ENCODE measurements around the gene TVP23B.
A peak's percentile ranks its signal among the peaks of the same experiment; 100 is the strongest.
"Not testable (repeated sequence)": the region's sequence is repeated elsewhere in the genome, so short reads cannot be mapped to it uniquely, and the experiment has no call there.

TVP23B gene

DNA sequence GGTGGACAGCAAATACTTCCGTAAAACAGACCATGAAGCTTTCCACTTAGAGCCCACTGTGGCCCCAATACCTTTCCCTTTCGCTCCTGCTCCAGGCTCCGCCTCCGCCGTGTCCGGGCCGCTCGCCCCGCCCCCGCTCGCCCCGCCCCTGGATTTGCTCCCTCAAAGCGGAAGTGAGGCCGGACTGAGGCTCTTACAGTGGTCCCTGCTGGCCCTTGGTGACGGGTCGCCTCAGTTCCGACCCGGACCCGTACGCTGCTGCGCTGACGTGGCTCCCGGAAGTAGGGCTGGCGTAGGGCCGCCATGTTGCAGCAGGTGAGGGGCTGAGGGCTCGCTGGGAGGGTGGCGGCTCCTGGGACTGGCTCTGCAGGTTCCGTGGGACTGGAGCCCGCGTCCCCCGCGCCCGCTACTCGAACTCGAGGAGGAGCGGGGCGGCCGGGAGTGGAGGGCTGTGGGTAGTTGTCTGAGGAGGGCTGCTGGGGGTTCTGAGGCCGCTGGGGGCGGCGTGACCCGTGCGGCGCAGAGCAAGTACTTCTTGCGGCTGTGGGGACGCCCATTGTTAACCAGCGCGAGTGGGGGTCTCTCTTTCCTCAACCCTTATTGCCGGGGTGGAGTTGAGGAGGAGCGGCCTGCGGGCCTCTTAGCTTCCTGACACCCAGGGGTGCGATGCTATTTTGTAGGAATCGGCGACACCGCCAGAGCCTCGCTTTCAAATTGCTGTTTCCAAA is at the start of gene TVP23B:
Gene TVP23B, plus strand, starts transcription at position 193 of the 728 bp plus-strand sequence. Its CDS starts 111 bp downstream, at position 304.
- POLR2A ChIA-PET, CTCF ChIA-PET: not testable (repeated sequence)
- peak within 1 kb of the TSS; percentile 60 for H3K4me3 ChIP-seq (ENCODE audit: low read depth, low read length)
- DNase-seq (ENCODE audit: low read depth, low spot score): peak; percentile 56

DNA sequence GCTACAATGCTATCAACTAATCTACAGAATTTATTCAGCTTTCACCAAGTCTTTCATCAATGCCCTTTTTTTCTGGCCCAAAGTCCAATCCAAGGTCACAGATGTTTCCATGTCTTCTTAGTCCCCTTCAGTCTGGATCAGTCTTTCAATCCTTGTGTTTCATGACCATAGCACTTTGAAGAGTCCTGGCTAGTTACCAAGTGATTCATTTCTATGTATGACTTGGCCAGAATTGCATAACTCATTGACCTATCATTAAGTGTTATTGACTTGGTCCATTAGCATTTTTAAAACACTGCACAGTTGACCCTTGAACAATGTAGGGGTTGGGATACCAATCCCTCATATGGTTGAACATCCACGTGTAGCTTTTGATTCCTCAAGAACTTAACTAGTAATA is 48.5 kb upstream of the TVP23B start:
- H3K4me3 ChIP-seq (ENCODE audit: low read depth, low read length); DNase-seq (ENCODE audit: low read depth, low spot score); CTCF ChIA-PET; POLR2A ChIA-PET: not testable (repeated sequence)

DNA sequence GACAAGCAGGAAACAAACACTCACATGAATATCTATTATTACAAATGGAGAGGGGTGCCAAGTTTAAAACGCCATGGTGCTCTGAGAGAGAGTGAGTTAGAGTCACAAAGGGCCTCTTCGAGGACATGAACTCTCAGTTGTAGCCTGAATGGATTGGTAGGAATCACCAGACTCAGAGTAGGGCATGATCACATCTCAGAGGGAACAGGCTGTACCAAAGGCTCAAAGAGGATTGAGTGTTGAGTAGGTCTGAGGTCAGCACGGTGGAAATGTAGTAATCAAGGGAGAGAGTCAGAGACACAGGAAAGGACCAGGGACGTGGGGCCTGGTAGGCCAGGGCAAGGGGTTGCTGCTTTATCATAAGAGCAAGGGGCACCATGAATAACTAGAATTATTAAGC is 47.6 kb upstream of the TVP23B start:
- POLR2A ChIA-PET; H3K4me3 ChIP-seq (ENCODE audit: low read depth, low read length); CTCF ChIA-PET; DNase-seq (ENCODE audit: low read depth, low spot score): not testable (repeated sequence)

DNA sequence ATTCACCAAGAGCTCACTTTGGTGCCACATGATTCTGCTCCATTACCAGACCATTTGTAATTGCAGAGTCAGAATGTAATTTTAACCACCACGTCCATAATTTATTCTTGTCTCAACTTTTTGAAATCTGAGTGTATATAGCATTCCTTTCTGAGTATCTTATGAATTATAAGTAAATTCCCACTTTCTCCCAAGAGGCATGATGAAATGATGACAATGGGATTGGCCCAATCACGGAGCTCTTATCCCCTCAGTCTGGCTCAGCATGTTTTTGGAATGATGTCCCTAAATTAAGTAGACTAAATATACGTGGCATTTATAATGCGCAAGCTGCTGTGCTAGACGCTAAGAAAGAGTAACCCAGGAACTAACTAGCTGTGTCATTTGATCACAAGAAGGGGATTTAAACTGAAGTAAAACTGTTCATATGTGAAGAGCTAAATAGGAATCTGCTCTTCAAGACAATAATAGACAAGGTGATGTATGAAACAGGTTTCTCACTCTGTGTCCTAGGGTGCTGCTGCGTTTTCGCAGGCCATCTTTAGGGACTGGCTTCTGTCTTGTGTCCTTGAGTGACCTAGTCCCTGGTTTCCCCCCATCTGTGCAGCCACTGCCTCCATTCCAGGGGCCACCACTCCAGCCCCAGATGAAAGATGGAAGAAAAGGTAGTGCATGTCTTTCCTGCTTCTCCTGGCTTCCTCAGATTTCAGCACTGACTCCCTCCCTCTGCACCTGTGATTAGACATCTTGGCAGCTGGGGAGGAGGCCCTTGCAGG is 41.2 kb upstream of the TVP23B start:
- H3K4me3 ChIP-seq (ENCODE audit: low read depth, low read length); CTCF ChIA-PET; DNase-seq (ENCODE audit: low read depth, low spot score); POLR2A ChIA-PET: not testable (repeated sequence)

- CTCF ChIA-PET; DNase-seq (ENCODE audit: low read depth, low spot score); POLR2A ChIA-PET; H3K4me3 ChIP-seq (ENCODE audit: low read depth, low read length): not testable (repeated sequence)
Measured at GRCh38 chr17:18741228-18741627, 39.8 kb upstream of the TVP23B start.

- CTCF ChIA-PET; DNase-seq (ENCODE audit: low read depth, low spot score); POLR2A ChIA-PET; H3K4me3 ChIP-seq (ENCODE audit: low read depth, low read length): not testable (repeated sequence)
Measured at GRCh38 chr17:18743699-18744421, 37.1 kb upstream of the TVP23B start, which contains the start of gene FBXW10. FBXW10 (plus strand) TSS chr17:18744054; CDS start chr17:18744245, 191 bp downstream.

- CTCF ChIA-PET; H3K4me3 ChIP-seq (ENCODE audit: low read depth, low read length); DNase-seq (ENCODE audit: low read depth, low spot score); POLR2A ChIA-PET: not testable (repeated sequence)
Measured at GRCh38 chr17:18744726-18745125, 36.3 kb upstream of the TVP23B start.

DNA sequence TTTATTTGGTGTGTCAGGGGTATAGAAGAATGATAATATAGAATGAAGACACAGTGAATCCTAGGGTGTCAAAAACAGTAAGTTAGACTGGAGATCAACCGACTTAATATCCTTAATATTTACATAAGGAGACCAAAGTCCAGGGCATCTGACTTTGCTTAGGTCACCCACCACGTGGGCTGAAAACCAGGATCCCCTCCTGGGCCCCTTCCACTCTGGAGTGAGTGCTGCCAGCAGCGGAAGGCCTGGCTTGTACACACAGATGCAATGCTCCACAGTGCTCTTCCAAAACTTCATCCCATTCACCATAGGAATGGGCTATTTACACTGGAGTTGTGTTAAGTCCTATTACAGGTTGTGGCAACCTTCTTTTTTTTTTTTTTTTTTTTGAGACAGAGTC is 34.4 kb upstream of the TVP23B start:
- H3K4me3 ChIP-seq (ENCODE audit: low read depth, low read length); POLR2A ChIA-PET; CTCF ChIA-PET; DNase-seq (ENCODE audit: low read depth, low spot score): not testable (repeated sequence)

- H3K4me3 ChIP-seq (ENCODE audit: low read depth, low read length); CTCF ChIA-PET; POLR2A ChIA-PET; DNase-seq (ENCODE audit: low read depth, low spot score): not testable (repeated sequence)
Measured at GRCh38 chr17:18747501-18747900, 33.5 kb upstream of the TVP23B start.

DNA sequence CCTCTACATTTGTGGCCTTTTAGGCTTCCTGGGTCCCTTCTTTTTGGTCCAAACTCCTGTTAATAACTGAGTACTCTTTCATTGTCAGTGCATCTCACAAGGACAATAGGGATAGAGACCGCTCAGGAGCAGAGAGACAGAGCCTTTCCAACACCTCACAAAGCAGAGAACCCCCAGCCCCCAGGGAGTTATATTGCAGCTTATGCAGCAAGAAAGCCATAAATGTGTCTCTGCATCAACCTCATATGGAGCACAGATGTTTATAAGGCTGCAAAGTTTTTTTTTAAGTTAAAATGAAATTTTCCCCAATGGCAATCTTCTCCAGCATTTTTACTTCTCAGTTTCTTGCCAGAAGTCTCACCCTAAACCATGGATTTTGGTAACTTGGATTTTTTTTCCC is 30.7 kb upstream of the TVP23B start:
- CTCF ChIA-PET; H3K4me3 ChIP-seq (ENCODE audit: low read depth, low read length); DNase-seq (ENCODE audit: low read depth, low spot score); POLR2A ChIA-PET: not testable (repeated sequence)

- H3K4me3 ChIP-seq (ENCODE audit: low read depth, low read length); POLR2A ChIA-PET; CTCF ChIA-PET; DNase-seq (ENCODE audit: low read depth, low spot score): not testable (repeated sequence)
Measured at GRCh38 chr17:18753829-18754409, 27.1 kb upstream of the TVP23B start.

GRCh38 chr17:18755969-18756368 is 25.0 kb upstream of the TVP23B start:
- H3K4me3 ChIP-seq (ENCODE audit: low read depth, low read length); CTCF ChIA-PET; POLR2A ChIA-PET; DNase-seq (ENCODE audit: low read depth, low spot score): not testable (repeated sequence)

DNA sequence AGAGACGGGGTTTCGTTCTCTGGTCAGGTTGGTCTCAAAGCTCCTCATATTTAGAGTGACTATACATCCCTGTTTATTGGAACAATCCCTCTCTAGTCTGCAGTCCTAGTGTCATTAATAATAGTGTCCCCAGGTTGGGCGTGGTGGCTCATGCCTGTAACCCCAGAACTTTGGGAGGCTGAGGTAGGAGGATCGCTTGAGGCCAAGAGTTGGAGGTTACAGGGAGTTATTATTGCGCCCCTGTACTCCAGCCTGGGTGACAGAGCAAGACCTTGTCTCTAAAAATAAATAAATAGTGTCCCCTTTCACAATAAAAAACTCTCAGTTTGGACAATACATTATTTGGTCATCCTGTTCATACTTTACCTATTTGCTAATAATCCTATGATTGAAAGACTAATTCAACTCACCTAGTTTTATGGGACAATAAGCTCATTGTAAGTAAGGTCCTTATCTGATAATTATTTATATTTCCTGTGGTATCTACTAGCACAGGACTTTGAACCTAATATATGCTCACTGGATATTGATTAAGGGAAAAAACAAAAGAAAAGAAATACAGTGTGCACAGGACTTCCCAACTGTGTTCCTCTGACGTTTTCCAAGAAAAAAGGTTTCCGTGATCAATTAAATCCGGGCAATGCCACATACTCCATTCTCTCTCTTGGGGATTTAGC is 23.5 kb upstream of the TVP23B start:
- CTCF ChIA-PET; POLR2A ChIA-PET; DNase-seq (ENCODE audit: low read depth, low spot score); H3K4me3 ChIP-seq (ENCODE audit: low read depth, low read length): not testable (repeated sequence)

- H3K4me3 ChIP-seq (ENCODE audit: low read depth, low read length); POLR2A ChIA-PET; CTCF ChIA-PET; DNase-seq (ENCODE audit: low read depth, low spot score): not testable (repeated sequence)
Measured at GRCh38 chr17:18758344-18758743, 22.6 kb upstream of the TVP23B start.

DNA sequence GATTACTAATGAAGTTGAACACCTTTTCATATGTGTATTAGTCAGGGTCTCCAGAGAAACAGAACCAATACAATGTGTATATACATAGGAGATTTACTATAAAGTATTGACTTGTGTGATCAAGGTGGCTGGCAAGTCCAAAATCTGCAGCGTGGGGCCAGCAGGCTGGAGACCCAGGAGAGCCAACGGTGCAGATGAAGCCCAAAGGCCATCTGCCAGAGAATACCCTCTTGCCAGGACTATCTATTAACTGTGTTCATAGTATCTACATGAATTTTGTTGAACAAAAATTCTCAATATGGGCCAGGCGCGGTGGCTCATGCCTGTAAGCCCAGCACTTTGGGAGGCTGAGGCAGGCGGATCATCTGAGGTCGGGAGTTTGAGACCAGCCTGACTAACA is 20.8 kb upstream of the TVP23B start:
- CTCF ChIA-PET; DNase-seq (ENCODE audit: low read depth, low spot score); H3K4me3 ChIP-seq (ENCODE audit: low read depth, low read length): not testable (repeated sequence)
- POLR2A ChIA-PET: interaction anchor here (0.6 kb wide), 1 partner anchor 1455 kb away, joined by 3 read pairs; no protein-coding TSS in a partner anchor

GRCh38 chr17:18770572-18770971 is 10.4 kb upstream of the TVP23B start:
- POLR2A ChIA-PET; H3K4me3 ChIP-seq (ENCODE audit: low read depth, low read length); DNase-seq (ENCODE audit: low read depth, low spot score); CTCF ChIA-PET: not testable (repeated sequence)
